ENCODE measurements around the gene GTPBP8. TPM values are rescaled to one million over a fixed set of nuclear protein-coding genes. Genes with fewer than 3 reads are reported as not detected.

Gene GTPBP8
- polyA plus RNA-seq, 2 donors, result 4.7 to 14.8 TPM

- Histone ChIP-seq H3K36me3 (ENCODE audit: control insufficient read depth in 2 of 2, insufficient read depth in 2 of 2, low read length in 1 of 2) (no peaks in the 10 kb centered on the region), H3K4me3 (ENCODE audit: low read depth in 1 of 2, low read length in 2 of 2) (peak overlapping the region; percentile 94 to 97), H3K27ac (ENCODE audit: low read depth in 2 of 2, low read length in 1 of 2) (peak overlapping the region; percentile 90 to 92), H3K27me3 (ENCODE audit: control insufficient read depth in 1 of 2, insufficient read depth in 2 of 2, low read length in 2 of 2) (no peaks in the 10 kb centered on the region), H3K9me3 (ENCODE audit: control insufficient read depth in 2 of 2, insufficient read depth in 1 of 2, low read depth in 1 of 2, low read length in 1 of 2) (no peaks in the 10 kb centered on the region), H3K4me1 (ENCODE audit: control insufficient read depth in 2 of 2, insufficient read depth in 2 of 2, low read length in 1 of 2) (no peaks in the 10 kb centered on the region)
- WGBS, 2 donors, result 2% methylated on average over 13 of the region's 13 CpGs
These were observed 27.9 kb downstream of the GTPBP8 start for GRCh38 chr3:113018536-113019181.

DNA sequence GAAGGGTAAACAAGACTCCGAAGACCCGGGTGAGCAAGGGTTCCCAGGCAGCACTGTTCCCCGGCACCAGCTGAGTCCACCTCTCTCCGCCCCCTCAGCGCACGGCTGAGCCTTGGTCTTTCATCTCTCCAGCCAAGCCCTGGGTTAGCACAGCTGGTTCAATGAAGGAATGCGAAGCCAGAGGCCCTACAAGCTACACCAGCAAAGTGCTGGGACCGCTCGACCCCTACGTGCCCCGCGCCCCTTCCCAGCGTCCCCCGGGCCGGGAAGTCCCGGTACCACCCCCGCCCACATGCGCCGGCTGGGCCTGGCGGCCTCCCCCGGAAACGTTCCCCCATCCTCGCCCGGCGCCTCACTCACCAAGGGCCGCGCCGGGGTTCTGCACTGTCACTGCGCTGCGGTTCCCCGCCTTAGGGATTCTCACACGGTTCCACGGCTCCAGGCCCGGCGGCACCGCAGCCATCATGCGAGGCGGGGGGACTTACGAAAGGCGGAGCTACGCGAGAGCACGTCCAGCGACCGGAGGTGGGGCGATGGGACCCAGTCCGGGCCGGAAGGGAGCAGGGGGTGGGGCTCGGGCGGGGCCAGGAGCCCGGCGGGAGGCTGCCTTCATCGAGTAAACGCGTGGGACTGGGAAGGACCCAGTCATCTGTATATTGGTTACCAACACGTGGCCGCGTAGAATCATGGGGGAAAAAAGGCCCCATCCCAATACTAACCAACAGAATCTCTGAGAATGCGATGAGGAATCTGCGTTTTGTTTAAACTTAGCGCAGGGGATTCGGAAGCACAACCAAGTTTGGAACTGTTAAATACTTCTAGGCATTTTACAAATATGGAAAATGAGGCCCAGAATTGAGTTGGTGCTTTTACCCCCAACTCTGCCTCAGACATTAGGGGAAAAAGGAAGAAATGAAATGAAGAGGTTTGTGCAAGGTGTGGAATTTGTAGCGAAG lies 28.7 kb downstream of the GTPBP8 start:
- no peaks in the 10 kb centered on the region for H3K36me3 ChIP-seq (ENCODE audit: control insufficient read depth in 2 of 2, insufficient read depth in 2 of 2, low read length in 1 of 2)
- no peaks in the 10 kb centered on the region for H3K27me3 ChIP-seq (ENCODE audit: control insufficient read depth in 1 of 2, insufficient read depth in 2 of 2, low read length in 2 of 2)
- WGBS, 2 donors, result 3% methylated on average over 58 to 63 of the region's 63 CpGs
- H3K27ac ChIP-seq (ENCODE audit: low read depth in 2 of 2, low read length in 1 of 2), result peak overlapping the region; percentile 90 to 92
- no peaks in the 10 kb centered on the region for H3K9me3 ChIP-seq (ENCODE audit: control insufficient read depth in 2 of 2, insufficient read depth in 1 of 2, low read depth in 1 of 2, low read length in 1 of 2)
- peak overlapping the region; percentile 94 to 97 for H3K4me3 ChIP-seq (ENCODE audit: low read depth in 1 of 2, low read length in 2 of 2)
- H3K4me1 ChIP-seq (ENCODE audit: control insufficient read depth in 2 of 2, insufficient read depth in 2 of 2, low read length in 1 of 2), result no peaks in the 10 kb centered on the region

- Histone ChIP-seq H3K9me3 (ENCODE audit: control insufficient read depth in 2 of 2, insufficient read depth in 1 of 2, low read depth in 1 of 2, low read length in 1 of 2) (no peaks in the 10 kb centered on the region), H3K27me3 (ENCODE audit: control insufficient read depth in 1 of 2, insufficient read depth in 2 of 2, low read length in 2 of 2) (no peaks in the 10 kb centered on the region), H3K27ac (ENCODE audit: low read depth in 2 of 2, low read length in 1 of 2) (no peak overlapping the region), H3K4me1 (ENCODE audit: control insufficient read depth in 2 of 2, insufficient read depth in 2 of 2, low read length in 1 of 2) (no peaks in the 10 kb centered on the region), H3K4me3 (ENCODE audit: low read depth in 1 of 2, low read length in 2 of 2) (no peak overlapping the region), H3K36me3 (ENCODE audit: control insufficient read depth in 2 of 2, insufficient read depth in 2 of 2, low read length in 1 of 2) (no peaks in the 10 kb centered on the region)
- 70 to 72% methylated on average over 2 of the region's 2 CpGs for WGBS, 2 donors
These were observed 30.7 kb downstream of the GTPBP8 start for GRCh38 chr3:113021471-113021870.

GRCh38 chr3:113034011-113034410 lies 43.2 kb downstream of the GTPBP8 start:
- Histone ChIP-seq H3K4me1 (ENCODE audit: control insufficient read depth in 2 of 2, insufficient read depth in 2 of 2, low read length in 1 of 2) (no peaks in the 10 kb centered on the region), H3K9me3 (ENCODE audit: control insufficient read depth in 2 of 2, insufficient read depth in 1 of 2, low read depth in 1 of 2, low read length in 1 of 2) (no peaks in the 10 kb centered on the region), H3K4me3 (ENCODE audit: low read depth in 1 of 2, low read length in 2 of 2) (no peak overlapping the region), H3K27me3 (ENCODE audit: control insufficient read depth in 1 of 2, insufficient read depth in 2 of 2, low read length in 2 of 2) (no peaks in the 10 kb centered on the region), H3K36me3 (ENCODE audit: control insufficient read depth in 2 of 2, insufficient read depth in 2 of 2, low read length in 1 of 2) (no peaks in the 10 kb centered on the region), H3K27ac (ENCODE audit: low read depth in 2 of 2, low read length in 1 of 2) (no peak overlapping the region)
- 82 to 87% methylated on average over 2 of the region's 2 CpGs for WGBS, 2 donors

DNA sequence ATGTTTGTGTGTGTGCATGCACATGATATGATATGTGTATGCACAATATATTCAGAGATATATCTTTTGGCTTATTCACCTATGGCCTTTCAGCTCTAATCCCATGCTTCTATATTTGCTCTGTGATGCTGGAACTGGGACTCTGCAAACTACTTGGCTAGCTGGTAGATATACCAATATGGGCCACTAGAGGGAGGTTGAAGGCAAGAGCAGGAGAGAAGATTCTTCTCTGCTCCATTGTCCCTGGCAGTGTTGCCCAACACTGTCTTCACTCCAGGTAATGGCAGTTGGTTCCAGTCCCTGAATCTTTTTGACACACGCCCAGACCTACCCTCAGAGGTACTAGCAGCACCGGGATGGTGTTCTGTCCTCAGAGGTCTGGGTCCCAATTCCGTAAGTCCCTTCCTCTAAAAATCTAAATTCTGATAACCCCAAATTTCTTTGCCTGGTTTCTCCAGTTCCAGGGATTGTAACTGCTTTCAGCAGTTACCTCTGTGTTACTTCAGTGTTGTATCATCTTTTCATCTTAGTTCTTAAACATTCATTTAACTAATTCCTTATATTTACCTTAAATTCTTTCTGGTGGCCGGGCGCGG lies 44.7 kb downstream of the GTPBP8 start:
- H3K36me3 ChIP-seq (ENCODE audit: control insufficient read depth in 2 of 2, insufficient read depth in 2 of 2, low read length in 1 of 2), result no peaks in the 10 kb centered on the region
- no peaks in the 10 kb centered on the region for H3K9me3 ChIP-seq (ENCODE audit: control insufficient read depth in 2 of 2, insufficient read depth in 1 of 2, low read depth in 1 of 2, low read length in 1 of 2)
- no peak overlapping the region for H3K27ac ChIP-seq (ENCODE audit: low read depth in 2 of 2, low read length in 1 of 2)
- H3K4me1 ChIP-seq (ENCODE audit: control insufficient read depth in 2 of 2, insufficient read depth in 2 of 2, low read length in 1 of 2), result no peaks in the 10 kb centered on the region
- no peaks in the 10 kb centered on the region for H3K27me3 ChIP-seq (ENCODE audit: control insufficient read depth in 1 of 2, insufficient read depth in 2 of 2, low read length in 2 of 2)
- H3K4me3 ChIP-seq (ENCODE audit: low read depth in 1 of 2, low read length in 2 of 2), result no peak overlapping the region
- 61 to 64% methylated on average over 5 to 6 of the region's 6 CpGs for WGBS, 2 donors

DNA sequence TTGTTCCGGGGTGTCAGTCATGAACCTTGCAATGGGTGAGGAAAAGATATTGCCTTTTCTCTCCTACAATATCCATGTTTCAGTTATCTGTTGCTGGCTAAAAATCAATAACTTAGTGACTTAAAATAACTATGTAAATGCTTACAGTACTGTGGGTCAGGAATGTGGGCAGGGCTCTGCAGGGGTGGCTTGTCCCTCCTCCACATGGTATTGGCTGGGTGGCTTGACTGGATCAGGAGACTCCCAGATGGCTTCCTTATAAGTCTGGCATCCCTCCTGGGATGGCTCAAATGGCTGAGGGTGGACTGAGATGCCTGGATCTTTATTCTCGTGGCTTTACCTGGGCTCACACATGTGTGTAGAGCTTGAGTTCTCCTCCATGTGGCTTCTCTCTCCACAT lies 47.5 kb downstream of the GTPBP8 start:
- Histone ChIP-seq H3K4me3 (ENCODE audit: low read depth in 1 of 2, low read length in 2 of 2) (no peak overlapping the region), H3K4me1 (ENCODE audit: control insufficient read depth in 2 of 2, insufficient read depth in 2 of 2, low read length in 1 of 2) (no peaks in the 10 kb centered on the region), H3K36me3 (ENCODE audit: control insufficient read depth in 2 of 2, insufficient read depth in 2 of 2, low read length in 1 of 2) (no peaks in the 10 kb centered on the region), H3K27ac (ENCODE audit: low read depth in 2 of 2, low read length in 1 of 2) (no peak overlapping the region), H3K9me3 (ENCODE audit: control insufficient read depth in 2 of 2, insufficient read depth in 1 of 2, low read depth in 1 of 2, low read length in 1 of 2) (no peaks in the 10 kb centered on the region), H3K27me3 (ENCODE audit: control insufficient read depth in 1 of 2, insufficient read depth in 2 of 2, low read length in 2 of 2) (no peaks in the 10 kb centered on the region)
- 90 to 98% methylated on average over 2 of the region's 2 CpGs for WGBS, 2 donors

GRCh38 chr3:113039546-113039945 lies 48.8 kb downstream of the GTPBP8 start:
- Histone ChIP-seq H3K4me3 (ENCODE audit: low read depth in 1 of 2, low read length in 2 of 2) (no peak overlapping the region), H3K4me1 (ENCODE audit: control insufficient read depth in 2 of 2, insufficient read depth in 2 of 2, low read length in 1 of 2) (no peaks in the 10 kb centered on the region), H3K27me3 (ENCODE audit: control insufficient read depth in 1 of 2, insufficient read depth in 2 of 2, low read length in 2 of 2) (no peaks in the 10 kb centered on the region), H3K36me3 (ENCODE audit: control insufficient read depth in 2 of 2, insufficient read depth in 2 of 2, low read length in 1 of 2) (no peaks in the 10 kb centered on the region), H3K27ac (ENCODE audit: low read depth in 2 of 2, low read length in 1 of 2) (no peak overlapping the region), H3K9me3 (ENCODE audit: control insufficient read depth in 2 of 2, insufficient read depth in 1 of 2, low read depth in 1 of 2, low read length in 1 of 2) (no peaks in the 10 kb centered on the region)
- 90% methylated on average over 5 of the region's 5 CpGs for WGBS, 2 donors

- H3K4me3 ChIP-seq (ENCODE audit: low read depth in 1 of 2, low read length in 2 of 2), result no peak overlapping the region
- no peaks in the 10 kb centered on the region for H3K36me3 ChIP-seq (ENCODE audit: control insufficient read depth in 2 of 2, insufficient read depth in 2 of 2, low read length in 1 of 2)
- 78 to 86% methylated on average over 4 of the region's 4 CpGs for WGBS, 2 donors
- no peak overlapping the region for H3K27ac ChIP-seq (ENCODE audit: low read depth in 2 of 2, low read length in 1 of 2)
- H3K4me1 ChIP-seq (ENCODE audit: control insufficient read depth in 2 of 2, insufficient read depth in 2 of 2, low read length in 1 of 2), result no peaks in the 10 kb centered on the region
- no peaks in the 10 kb centered on the region for H3K27me3 ChIP-seq (ENCODE audit: control insufficient read depth in 1 of 2, insufficient read depth in 2 of 2, low read length in 2 of 2)
- no peaks in the 10 kb centered on the region for H3K9me3 ChIP-seq (ENCODE audit: control insufficient read depth in 2 of 2, insufficient read depth in 1 of 2, low read depth in 1 of 2, low read length in 1 of 2)
These were observed 49.4 kb downstream of the GTPBP8 start for GRCh38 chr3:113040231-113040630.

DNA sequence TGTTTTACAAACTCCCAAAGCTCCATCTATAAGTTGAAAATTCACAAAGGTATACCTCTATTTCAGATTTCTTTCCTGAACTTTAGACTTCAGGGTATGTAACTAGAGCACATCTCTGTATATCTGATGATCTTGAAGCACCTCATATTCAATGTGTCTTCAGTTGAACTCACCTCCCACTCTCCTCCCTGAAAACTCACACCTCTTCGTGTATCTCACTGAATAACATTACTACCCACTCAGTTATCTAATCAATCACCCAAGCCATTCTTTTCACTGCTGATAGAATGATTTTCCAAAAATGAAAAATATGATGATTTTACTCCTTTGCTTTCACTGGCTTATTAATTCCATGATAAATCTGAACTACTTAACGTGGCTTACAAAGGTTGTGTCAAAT lies 52.9 kb downstream of the GTPBP8 start:
- no peaks in the 10 kb centered on the region for H3K27me3 ChIP-seq (ENCODE audit: control insufficient read depth in 1 of 2, insufficient read depth in 2 of 2, low read length in 2 of 2)
- WGBS, 2 donors, result 63 to 76% methylated on average over 2 of the region's 2 CpGs
- no peaks in the 10 kb centered on the region for H3K9me3 ChIP-seq (ENCODE audit: control insufficient read depth in 2 of 2, insufficient read depth in 1 of 2, low read depth in 1 of 2, low read length in 1 of 2)
- H3K4me3 ChIP-seq (ENCODE audit: low read depth in 1 of 2, low read length in 2 of 2), result no peak overlapping the region
- H3K27ac ChIP-seq (ENCODE audit: low read depth in 2 of 2, low read length in 1 of 2), result no peak overlapping the region
- H3K36me3 ChIP-seq (ENCODE audit: control insufficient read depth in 2 of 2, insufficient read depth in 2 of 2, low read length in 1 of 2), result no peaks in the 10 kb centered on the region
- H3K4me1 ChIP-seq (ENCODE audit: control insufficient read depth in 2 of 2, insufficient read depth in 2 of 2, low read length in 1 of 2), result no peaks in the 10 kb centered on the region
